ENCODE measurements around the gene ARAF. TPM values are rescaled to one million over a fixed set of nuclear protein-coding genes. Genes with fewer than 3 reads are reported as not detected.

Gene ARAF
- polyA plus RNA-seq, 2 of the 4 experiments (the other 2 are of a cell fraction) = 37.9 to 49.0 TPM

- Histone ChIP-seq H3K4me2 (no peak overlapping the region), H3K4me3 (no peak overlapping the region), H3K27ac (no peak overlapping the region), H3K9me3 (no peaks in the 10 kb centered on the region), H3K4me1 (peaks cover 19% of the 10 kb centered on the region; the same call in 2 of the 3 replicates)
- ATAC-seq (no peak), FAIRE-seq (no peak), DNase-seq (ENCODE audit: low read depth in 1 of 2, low spot score in 1 of 2) (no peak)
- TF ChIP-seq POLR2A (IDR thresholded peaks at IDR 0.05; ENCODE audit: low read length) (no peak), MAZ (IDR thresholded peaks at IDR 0.05; ENCODE audit: borderline replicate concordance, low read depth, low read length) (no peak), CBX2 (IDR thresholded peaks at IDR 0.05; ENCODE audit: borderline replicate concordance, low read depth) (no peak), ZFP36 (IDR thresholded peaks at IDR 0.05; ENCODE audit: borderline replicate concordance, partially characterized antibody) (no peak), E2F6 (IDR thresholded peaks at IDR 0.05; ENCODE audit: borderline replicate concordance, low read depth) (no peak), HOXB5 (CRISPR knock-in tag; IDR thresholded peaks at IDR 0.05) (no peak), BHLHE40 (IDR thresholded peaks at IDR 0.05; ENCODE audit: low read depth, low read length) (no peak), POLR2AphosphoS2 (conservative IDR thresholded peaks at IDR 0.05; ENCODE audit: low read length) (no peak), CBX8 (IDR thresholded peaks at IDR 0.05) (no peak), TP53 (CRISPR knock-in tag; IDR thresholded peaks at IDR 0.05) (no peak), KDM1A (IDR thresholded peaks at IDR 0.05; ENCODE audit: low read depth) (no peak), HMGXB4 (CRISPR knock-in tag; IDR thresholded peaks at IDR 0.05; ENCODE audit: borderline replicate concordance) (no peak)
- TF ChIP-seq, protein P1, sequence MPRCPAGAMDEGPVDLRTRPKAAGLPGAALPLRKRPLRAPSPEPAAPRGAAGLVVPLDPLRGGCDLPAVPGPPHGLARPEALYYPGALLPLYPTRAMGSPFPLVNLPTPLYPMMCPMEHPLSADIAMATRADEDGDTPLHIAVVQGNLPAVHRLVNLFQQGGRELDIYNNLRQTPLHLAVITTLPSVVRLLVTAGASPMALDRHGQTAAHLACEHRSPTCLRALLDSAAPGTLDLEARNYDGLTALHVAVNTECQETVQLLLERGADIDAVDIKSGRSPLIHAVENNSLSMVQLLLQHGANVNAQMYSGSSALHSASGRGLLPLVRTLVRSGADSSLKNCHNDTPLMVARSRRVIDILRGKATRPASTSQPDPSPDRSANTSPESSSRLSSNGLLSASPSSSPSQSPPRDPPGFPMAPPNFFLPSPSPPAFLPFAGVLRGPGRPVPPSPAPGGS (IDR thresholded peaks at IDR 0.05) = no peak
- ChIA-PET POLR2A (no interaction called here), CTCF (interaction anchor here (0.6 to 1.0 kb wide), 2 partner anchors 12 to 278 kb away, joined by 3 to 4 read pairs; no protein-coding TSS in a partner anchor)
- WGBS (ENCODE audit: missing lambda C conversion rate) = 87% methylated on average over 19 of the region's 27 CpGs
Observed at GRCh38 chrX:47574547-47575301, 13.7 kb downstream of the ARAF start.

DNA sequence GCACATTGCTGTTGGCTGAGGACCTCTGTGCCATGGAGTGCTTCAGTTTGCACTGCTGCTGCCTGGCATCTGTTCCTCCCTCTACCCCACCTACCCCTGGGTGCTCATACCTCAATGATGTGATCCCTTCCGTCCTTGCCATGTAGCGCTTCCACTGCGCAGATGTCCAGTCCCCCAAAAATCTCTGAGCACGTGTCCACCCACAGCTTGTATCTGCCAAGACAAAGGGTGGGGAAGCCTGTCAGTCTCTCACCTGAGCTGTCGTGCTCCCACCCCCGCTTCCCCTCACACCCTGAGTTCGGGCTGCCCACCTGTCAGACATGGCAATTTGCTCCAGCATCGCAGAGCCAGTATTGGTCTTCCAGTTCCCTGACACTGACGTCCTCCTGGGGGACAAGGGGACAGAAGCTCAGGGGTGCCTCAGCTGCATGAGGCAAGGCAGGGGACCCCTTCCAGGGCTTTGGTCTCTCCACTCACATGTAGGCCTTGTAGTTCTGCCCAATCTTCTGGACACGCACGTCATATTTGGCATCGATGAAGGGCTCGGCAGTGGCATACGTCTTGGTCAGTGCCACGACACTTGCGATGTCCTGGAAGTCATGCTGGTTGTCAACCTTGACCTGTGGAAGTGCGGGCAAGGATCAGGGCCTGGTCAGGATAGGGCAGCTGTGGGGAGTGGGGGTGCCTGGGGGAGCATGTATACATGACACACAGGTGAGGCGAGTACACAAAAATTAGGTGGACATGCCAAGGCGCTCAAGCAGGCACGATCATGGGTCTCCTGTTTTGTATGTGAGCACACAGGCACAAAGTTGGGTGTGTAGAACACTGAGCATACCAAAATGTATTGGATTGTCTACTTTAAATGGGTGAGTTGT lies 15.3 kb downstream of the ARAF start:
- DNase-seq (ENCODE audit: low read depth in 1 of 2, low spot score in 1 of 2) (no peak), ATAC-seq (no peak), FAIRE-seq (no peak)
- 91% methylated on average over 20 of the region's 20 CpGs for WGBS (ENCODE audit: missing lambda C conversion rate)
- H3K4me2 ChIP-seq = no peak overlapping the region
- ChIA-PET POLR2A (no interaction called here), CTCF (no interaction called here)
- H3K27ac ChIP-seq = no peak overlapping the region
- TF ChIP-seq RAD21 (conservative IDR thresholded peaks at IDR 0.05 in 1 of 2, IDR thresholded peaks at IDR 0.05 in 1 of 2) = no peak
- no peak for TF ChIP-seq NFE2L2 (conservative IDR thresholded peaks at IDR 0.05; ENCODE audit: low read length)
- no peak for TF ChIP-seq FOXS1 (CRISPR knock-in tag; IDR thresholded peaks at IDR 0.05)
- no peak for TF ChIP-seq ESRRA (IDR thresholded peaks at IDR 0.05; ENCODE audit: borderline replicate concordance, low read length)
- no peak for TF ChIP-seq FOSL2 (IDR thresholded peaks at IDR 0.05)
- no peak for TF ChIP-seq FOSL2 (CRISPR knock-in tag; IDR thresholded peaks at IDR 0.05)
- TF ChIP-seq KDM1A (IDR thresholded peaks at IDR 0.05; ENCODE audit: low read depth) = no peak
- peaks cover 22% of the 10 kb centered on the region; the same call in 2 of the 3 replicates for H3K4me1 ChIP-seq
- no peaks in the 10 kb centered on the region for H3K9me3 ChIP-seq
- H3K4me3 ChIP-seq = no peak overlapping the region

All from A549 (cell line).